GF-D8 (cell line): ENCODE results near the gene SLC2A9.
"Not testable (repeated sequence)": the region's sequence is repeated elsewhere in the genome, so short reads cannot be mapped to it uniquely, and the experiment has no call there.

Source experiments
- DNase-seq: peaks from one replicate; lab custom pipeline; 2025; lab: John Stamatoyannopoulos, UW

The SLC2A9 gene

GRCh38 chr4:9926586-9926985, 94.7 kb downstream of the SLC2A9 start:
- DNase-seq: no peak

GRCh38 chr4:9925750-9926439, 95.4 kb downstream of the SLC2A9 start:
- DNase-seq: no peak

- DNase-seq: no peak
These were observed 96.5 kb downstream of the SLC2A9 start for GRCh38 chr4:9924750-9925149.

- DNase-seq: no peak
These were observed 98.0 kb downstream of the SLC2A9 start for GRCh38 chr4:9923195-9923812.

- DNase-seq: no peak
These were observed 100.0 kb downstream of the SLC2A9 start for GRCh38 chr4:9921326-9921725.

- no peak for DNase-seq
These were observed 101.3 kb downstream of the SLC2A9 start for GRCh38 chr4:9920029-9920428.

GRCh38 chr4:9919047-9919446, 102.2 kb downstream of the SLC2A9 start:
- no peak for DNase-seq

- no peak for DNase-seq
These were observed 102.8 kb downstream of the SLC2A9 start for GRCh38 chr4:9918484-9918883.

GRCh38 chr4:9916937-9917336, 104.4 kb downstream of the SLC2A9 start:
- DNase-seq: no peak

GRCh38 chr4:9916346-9916745, 105.0 kb downstream of the SLC2A9 start:
- no peak for DNase-seq

- no peak for DNase-seq
These were observed 107.5 kb downstream of the SLC2A9 start for GRCh38 chr4:9913846-9914245.

- no peak for DNase-seq
These were observed 114.3 kb downstream of the SLC2A9 start for GRCh38 chr4:9906996-9907395.

- DNase-seq: no peak
These were observed 116.2 kb downstream of the SLC2A9 start for GRCh38 chr4:9904976-9905587.

- DNase-seq: no peak
These were observed 118.0 kb downstream of the SLC2A9 start for GRCh38 chr4:9903317-9903716.

GRCh38 chr4:9901257-9901656, 120.0 kb downstream of the SLC2A9 start:
- no peak for DNase-seq

GRCh38 chr4:9900633-9901032, 120.7 kb downstream of the SLC2A9 start:
- DNase-seq: not testable (repeated sequence)

- DNase-seq: no peak
These were observed 121.8 kb downstream of the SLC2A9 start for GRCh38 chr4:9899306-9900055.

- DNase-seq: no peak
These were observed 122.5 kb downstream of the SLC2A9 start for GRCh38 chr4:9898596-9899305.

- DNase-seq: no peak
These were observed 126.0 kb downstream of the SLC2A9 start for GRCh38 chr4:9895333-9895705.

GRCh38 chr4:9894644-9895332, 126.5 kb downstream of the SLC2A9 start:
- DNase-seq: no peak

- no peak for DNase-seq
These were observed 127.8 kb downstream of the SLC2A9 start for GRCh38 chr4:9893329-9894108.
